ENCODE data around the gene MNX1. TPM values are rescaled to one million over a fixed set of nuclear protein-coding genes. Genes with fewer than 3 reads are reported as not detected.

MNX1 gene
- total and polyA plus RNA-seq, 4 donors, result 0.08 TPM; not detected in 3

GRCh38 chr7:157047148-157047547, 36.7 kb upstream of the MNX1 start:
- H3K9me3 ChIP-seq (ENCODE audit: control insufficient read depth in 4 of 4, low read length in 3 of 4), result no peaks in the 10 kb centered on the region
- 73% methylated on average over 6 of the region's 6 CpGs for WGBS
- H3K4me3 ChIP-seq (ENCODE audit: low read depth in 1 of 3, low read length in 3 of 3), result no peak overlapping the region
- no peaks in the 10 kb centered on the region for H3K27me3 ChIP-seq (ENCODE audit: control insufficient read depth in 4 of 4, insufficient read depth in 4 of 4, low read length in 3 of 4)
- H3K36me3 ChIP-seq (ENCODE audit: control insufficient read depth in 4 of 4, insufficient read depth in 3 of 4, low read depth in 1 of 4, low read length in 3 of 4), result no peaks in the 10 kb centered on the region
- H3K4me1 ChIP-seq (ENCODE audit: control insufficient read depth in 4 of 4, insufficient read depth in 4 of 4, low read length in 3 of 4), result no peaks in the 10 kb centered on the region
- H3K9ac ChIP-seq (ENCODE audit: low read depth in 1 of 2, low read length in 2 of 2), result no peak overlapping the region
- DNase-seq (ENCODE audit: low spot score), result no peak
- TF ChIP-seq RAD21 (IDR thresholded peaks at IDR 0.05) (no peak), MAX (IDR thresholded peaks at IDR 0.05) (no peak), HNF4A (conservative IDR thresholded peaks at IDR 0.05) (no peak), CTCF (IDR thresholded peaks at IDR 0.05; ENCODE audit: low read depth, low read length, missing input control) (no peak), SP1 (IDR thresholded peaks at IDR 0.05) (no peak), REST (IDR thresholded peaks at IDR 0.05) (no peak), HNF4G (IDR thresholded peaks at IDR 0.05) (no peak), YY1 (IDR thresholded peaks at IDR 0.05) (no peak), FOXA2 (IDR thresholded peaks at IDR 0.05) (no peak), ZBTB33 (IDR thresholded peaks at IDR 0.05) (no peak), NR2F2 (IDR thresholded peaks at IDR 0.05) (no peak), TAF1 (conservative IDR thresholded peaks at IDR 0.05) (no peak), EGR1 (IDR thresholded peaks at IDR 0.05; ENCODE audit: low read depth in 2 of 2) (no peak)
- H3K27ac ChIP-seq (ENCODE audit: low read depth in 1 of 2, low read length in 2 of 2), result no peak overlapping the region

- no peak for TF ChIP-seq ATF3 (IDR thresholded peaks at IDR 0.05)
- no peak for TF ChIP-seq HNF4G (IDR thresholded peaks at IDR 0.05)
- no peak for TF ChIP-seq REST (IDR thresholded peaks at IDR 0.05)
- no peak for TF ChIP-seq FOXA1 (IDR thresholded peaks at IDR 0.05)
- TF ChIP-seq CTCF (IDR thresholded peaks at IDR 0.05; ENCODE audit: low read depth, low read length, missing input control), result no peak
- no peak for TF ChIP-seq TAF1 (conservative IDR thresholded peaks at IDR 0.05)
- TF ChIP-seq YY1 (IDR thresholded peaks at IDR 0.05), result no peak
- TF ChIP-seq MAX (IDR thresholded peaks at IDR 0.05), result no peak
- TF ChIP-seq NR2F2 (IDR thresholded peaks at IDR 0.05), result no peak
- TF ChIP-seq RAD21 (IDR thresholded peaks at IDR 0.05), result no peak
- TF ChIP-seq FOXA2 (IDR thresholded peaks at IDR 0.05), result no peak
- TF ChIP-seq HNF4A (conservative IDR thresholded peaks at IDR 0.05), result no peak
- TF ChIP-seq RXRA (IDR thresholded peaks at IDR 0.05), result no peak
- no peak for TF ChIP-seq JUND (IDR thresholded peaks at IDR 0.05)
- TF ChIP-seq SP1 (IDR thresholded peaks at IDR 0.05), result no peak
- Histone ChIP-seq H3K9me3 (ENCODE audit: control insufficient read depth in 4 of 4, low read length in 3 of 4) (no peaks in the 10 kb centered on the region), H3K4me3 (ENCODE audit: low read depth in 1 of 3, low read length in 3 of 3) (no peak overlapping the region), H3K36me3 (ENCODE audit: control insufficient read depth in 4 of 4, insufficient read depth in 3 of 4, low read depth in 1 of 4, low read length in 3 of 4) (no peaks in the 10 kb centered on the region), H3K9ac (ENCODE audit: low read depth in 1 of 2, low read length in 2 of 2) (no peak overlapping the region), H3K27me3 (ENCODE audit: control insufficient read depth in 4 of 4, insufficient read depth in 4 of 4, low read length in 3 of 4) (no peaks in the 10 kb centered on the region), H3K27ac (ENCODE audit: low read depth in 1 of 2, low read length in 2 of 2) (no peak overlapping the region), H3K4me1 (ENCODE audit: control insufficient read depth in 4 of 4, insufficient read depth in 4 of 4, low read length in 3 of 4) (no peaks in the 10 kb centered on the region)
- DNase-seq (ENCODE audit: low spot score), result no peak
- WGBS, result 80% methylated on average over 1 of the region's 1 CpG
Observed at GRCh38 chr7:157046681-157047080, 36.2 kb upstream of the MNX1 start.

Data from liver (tissue), 9 donors.